ENCODE measurements around the gene NEK7. TPM values are rescaled to one million over a fixed set of nuclear protein-coding genes. Genes with fewer than 3 reads are reported as not detected.

The NEK7 gene
- total and polyA plus RNA-seq, 2 of the 8 experiments (the other 6 are each of a cell fraction or from before 2014, with no cell fraction given) = 5.1 to 10.0 TPM

GRCh38 chr1:198357937-198358336, 201.1 kb downstream of the NEK7 start:
- Histone ChIP-seq H3K23ac (ENCODE audit: insufficient read length) (no peak overlapping the region), H3K27ac (ENCODE audit: low read depth, low read length) (no peak overlapping the region), H2BK5ac (ENCODE audit: low read depth, low read length) (no peak overlapping the region), H3K9ac (replicated peaks in 1 of 4; ENCODE audit: extremely low read depth in 1 of 4, low read depth in 3 of 4, low read length in 3 of 4) (no peak overlapping the region), H2BK20ac (ENCODE audit: low read length) (no peak overlapping the region), H4K5ac (ENCODE audit: insufficient read length, low read depth, low read length) (no peak overlapping the region), H3K79me2 (ENCODE audit: control insufficient read depth in 1 of 2, insufficient read depth in 2 of 2, low read length in 2 of 2) (no peaks in the 10 kb centered on the region), H3K4ac (replicated peaks; ENCODE audit: insufficient read length, low read depth, low read length) (no peak overlapping the region), H4K20me1 (replicated peaks in 1 of 2; ENCODE audit: control insufficient read depth in 1 of 2, insufficient read depth in 2 of 2, low read length in 2 of 2) (no peaks in the 10 kb centered on the region), H3K4me3 (ENCODE audit: extremely low read depth in 1 of 4, insufficient read depth in 2 of 4, low read depth in 3 of 4, low read length in 4 of 4) (no peak overlapping the region), H3K4me2 (ENCODE audit: insufficient read depth in 1 of 2, low read depth in 2 of 2, low read length in 2 of 2) (no peak overlapping the region), H3K79me1 (ENCODE audit: low read depth, low read length) (no peaks in the 10 kb centered on the region), H3K36me3 (ENCODE audit: control insufficient read depth in 2 of 4, insufficient read depth in 4 of 4, low read length in 3 of 4) (no peaks in the 10 kb centered on the region), H3K23me2 (ENCODE audit: low read depth, low read length) (no peaks in the 10 kb centered on the region), H4K91ac (replicated peaks; ENCODE audit: insufficient read length, low read length) (no peak overlapping the region), H3K9me3 (ENCODE audit: insufficient read depth in 2 of 2, low read depth in 1 of 2, low read length in 1 of 2) (no peaks in the 10 kb centered on the region), H3K56ac (replicated peaks; ENCODE audit: insufficient read length, low read depth, low read length) (no peak overlapping the region), H4K8ac (ENCODE audit: extremely low read depth, insufficient read depth, low read length) (no peak overlapping the region), H2BK12ac (ENCODE audit: low read depth, low read length) (no peak overlapping the region), H2AFZ (ENCODE audit: low read length) (no peak overlapping the region), H3K4me1 (replicated peaks in 1 of 4; ENCODE audit: control insufficient read depth in 3 of 4, insufficient read depth in 4 of 4, low read length in 3 of 4) (no peaks in the 10 kb centered on the region), H3K14ac (ENCODE audit: insufficient read length) (no peak overlapping the region), H2BK120ac (replicated peaks; ENCODE audit: low read depth, low read length) (no peak overlapping the region), H3K18ac (ENCODE audit: extremely low read depth, low read length) (no peak overlapping the region), H2BK15ac (ENCODE audit: low read length) (no peak overlapping the region), H2AK5ac (ENCODE audit: low read depth, low read length) (no peak overlapping the region), H3K27me3 (replicated peaks in 1 of 4; ENCODE audit: control insufficient read depth in 3 of 4, extremely low read depth in 1 of 4, insufficient read depth in 3 of 4, low read length in 3 of 4) (no peaks in the 10 kb centered on the region)
- 91% methylated on average over 2 of the region's 2 CpGs; no CpG with 5 or more reads in 1 of the 2 experiments for WGBS, 2 experiments (ENCODE audit: extremely low coverage in 1 of 2, insufficient coverage in 1 of 2, insufficient read length in 1 of 2, insufficient replicate concordance in 2 of 2, low coverage in 1 of 2, low lambda C conversion rate in 2 of 2, missing lambda C conversion rate in 1 of 2)
- no peak for FAIRE-seq
- CTCF ChIA-PET (ENCODE audit: partially characterized antibody) = interaction anchor here (1.3 to 1.8 kb wide), 7 partner anchors 8 to 271 kb away, joined by 3 to 20 read pairs (median 3); no protein-coding TSS in a partner anchor
- POLR2A ChIA-PET (ENCODE audit: partially characterized antibody) = no interaction called here
- TF ChIP-seq NANOG (IDR thresholded peaks at IDR 0.05; ENCODE audit: insufficient read depth, low read depth, low read length, poor library complexity, severe bottlenecking) (no peak), CHD1 (IDR thresholded peaks at IDR 0.05; ENCODE audit: low read depth, low read length) (no peak), EZH2 (IDR thresholded peaks at IDR 0.05; ENCODE audit: low read depth, low read length, severe bottlenecking) (no peak), SIN3A (conservative IDR thresholded peaks at IDR 0.05 in 1 of 2, IDR thresholded peaks at IDR 0.05 in 1 of 2; ENCODE audit: low read depth in 1 of 2, low read length in 2 of 2) (no peak), TCF12 (IDR thresholded peaks at IDR 0.05; ENCODE audit: low read depth, low read length) (no peak), KDM4A (IDR thresholded peaks at IDR 0.05; ENCODE audit: low read depth, low read length, severe bottlenecking) (no peak), CEBPB (IDR thresholded peaks at IDR 0.05; ENCODE audit: low read depth, low read length) (no peak), TEAD4 (IDR thresholded peaks at IDR 0.05; ENCODE audit: low read depth, low read length) (no peak), YY1 (IDR thresholded peaks at IDR 0.05; ENCODE audit: low read depth, low read length) (no peak), USF2 (IDR thresholded peaks at IDR 0.05; ENCODE audit: low read length) (no peak), SP1 (IDR thresholded peaks at IDR 0.05; ENCODE audit: low read depth, low read length) (no peak)
- DNase-seq (ENCODE audit: low read depth in 1 of 2, low spot score in 2 of 2) = no peak

All from H1 (cell line).